OCI-LY7 (cell line): ENCODE measurements around the gene MORN5. TPM values are rescaled to one million over a fixed set of nuclear protein-coding genes. Genes with fewer than 3 reads are reported as not detected.

Source experiments
- BruUV-seq: library from RNA; stranded (reverse); fragments of 400-500 nt; replicated peaks from 2 replicates; lab custom pipeline; 2021; lab: Mats Ljungman, UMichigan
- CTCF ChIA-PET: fragments of 300-600 bp; sonication (Branson Sonifier 250); formaldehyde crosslinking; loops from one replicate; lab custom pipeline; 2022; ENCODE audit warnings: antibody characterized with exemption; ENCODE audit not compliant: unreplicated experiment; lab: Charles Lee
- POLR2A ChIA-PET: fragments of 300-600 bp; sonication (Branson Sonifier 250); formaldehyde crosslinking; loops from one replicate; lab custom pipeline; 2022; ENCODE audit warnings: antibody characterized with exemption; lab: Charles Lee
- DNase-seq: peaks from one replicate; pipeline ENCODE4 v3.0.0-alpha.2; 2015; ENCODE audit warnings: low spot score
- H2AFZ ChIP-seq: fragments of 200-600 bp; sonication (generic), shearing (Covaris generic); 2 replicates; pipeline ENCODE4 v1.6.1; 2014; ENCODE audit warnings: mild to moderate bottlenecking, antibody characterized with exemption, low read length, moderate library complexity
- H3K27ac ChIP-seq: fragments of 200-600 bp; sonication (generic); 2 replicates; pipeline ENCODE4 v1.5.1; 2014; ENCODE audit warnings: mixed run types, low read depth, mild to moderate bottlenecking, moderate library complexity, low read length, inconsistent platforms; ENCODE audit not compliant: poor library complexity, severe bottlenecking
- H3K36me3 ChIP-seq: fragments of 200-600 bp; sonication (generic); 2 replicates; pipeline ENCODE4 v1.6.1; 2014; ENCODE audit warnings: mild to moderate bottlenecking, antibody characterized with exemption, low read length, moderate library complexity, mixed read lengths; ENCODE audit not compliant: insufficient read depth
- H3K4me1 ChIP-seq: fragments of 200-600 bp; sonication (generic); 2 replicates; pipeline ENCODE4 v1.5.1; 2014; ENCODE audit warnings: mild to moderate bottlenecking, low read length; ENCODE audit not compliant: insufficient read depth, poor library complexity, severe bottlenecking
- H3K4me2 ChIP-seq: fragments of 200-600 bp; sonication (generic); 2 replicates; pipeline ENCODE4 v1.6.1; 2014; ENCODE audit warnings: mild to moderate bottlenecking, low read length
- H3K4me3 ChIP-seq: fragments of 200-600 bp; sonication (generic); 2 replicates; pipeline ENCODE4 v1.5.1; 2014; ENCODE audit warnings: mild to moderate bottlenecking, low read depth, low read length; ENCODE audit not compliant: poor library complexity, severe bottlenecking
- H3K79me2 ChIP-seq: fragments of 200-600 bp; sonication (generic); 2 replicates; pipeline ENCODE4 v1.6.1; 2016; ENCODE audit warnings: low read depth, mild to moderate bottlenecking, low read length, moderate library complexity, mixed read lengths; ENCODE audit not compliant: insufficient read depth
- H3K9me2 ChIP-seq: fragments of 200-600 bp; sonication (generic); 2 replicates; pipeline ENCODE4 v1.6.1; 2016; ENCODE audit warnings: mild to moderate bottlenecking, low read length, mixed read lengths; ENCODE audit not compliant: insufficient read depth
- H3K9me3 ChIP-seq: fragments of 200-600 bp; sonication (generic); 2 replicates; pipeline ENCODE4 v1.6.1; 2014; ENCODE audit warnings: mild to moderate bottlenecking, mixed run types, low read length, mixed read lengths
- H4K20me1 ChIP-seq: fragments of 200-600 bp; sonication (generic); 2 replicates; pipeline ENCODE4 v1.6.1; 2014; ENCODE audit warnings: mild to moderate bottlenecking, antibody characterized with exemption, low read length, moderate library complexity, mixed read lengths; ENCODE audit not compliant: insufficient read depth
- CTCF ChIP-seq: fragments of 200-600 bp; sonication (generic); conservative IDR thresholded peaks from 2 replicates; pipeline ENCODE4 v1.5.1; 2014; ENCODE audit warnings: mild to moderate bottlenecking, antibody characterized with exemption, low read length, moderate library complexity, mixed read lengths
- EZH2phosphoT487 ChIP-seq: fragments of 200-600 bp; sonication (generic); IDR thresholded peaks from 2 replicates; pipeline ENCODE4 v1.6.1; 2018; ENCODE audit warnings: low read depth, borderline replicate concordance, mild to moderate bottlenecking, mixed run types, antibody characterized with exemption, low read length, moderate library complexity, mixed read lengths
- intact Hi-C: fragments of 100-400 bp; cut with micrococcal nuclease; formaldehyde crosslinking; loops from one replicate; pipeline ENCODE4 v1.10.0; 2022; ENCODE audit not compliant: unreplicated experiment
- total RNA-seq, 2 experiments: library from RNA; depleted of rRNA in 1 of 2; stranded (reverse); fragments of >200 nt in 1 of 2; shearing (Covaris generic) in 1 of 2; gene quantifications; 2 replicates each; pipeline ENCODE4 v1.2.3, GENCODE V29; 2014 to 2022

Gene MORN5
- total RNA-seq, 2 experiments from 2014 or later, result not detected

- DNase-seq, result no peak
- H3K4me1 ChIP-seq, result peaks cover 5% of the 10 kb centered on the region
- H3K27ac ChIP-seq, result no peak overlapping the region
- H3K36me3 ChIP-seq, result no peaks in the 10 kb centered on the region
- H2AFZ ChIP-seq, result no peak overlapping the region
- no peaks in the 10 kb centered on the region for H3K9me3 ChIP-seq
- no TSS peak for BruUV-seq
- no peak overlapping the region for H3K4me3 ChIP-seq
- H3K9me2 ChIP-seq, result no peaks in the 10 kb centered on the region
- TF ChIP-seq EZH2phosphoT487, result no peak
- no peak for TF ChIP-seq CTCF
- ChIA-PET POLR2A (no interaction called here), CTCF (interaction anchor here (1.5 kb wide), 1 partner anchor 22 kb away, joined by 5 read pairs; no protein-coding TSS in a partner anchor)
- H3K79me2 ChIP-seq, result no peaks in the 10 kb centered on the region
- intact Hi-C loops, result loop anchor here (5.0 kb wide), 1 partner anchor 331 kb away; no protein-coding TSS in a partner anchor
- no peaks in the 10 kb centered on the region for H4K20me1 ChIP-seq
- no peak overlapping the region for H3K4me2 ChIP-seq
These were observed 38.3 kb upstream of the MORN5 start for GRCh38 chr9:122121391-122121790.

- Histone ChIP-seq H3K9me3 (no peaks in the 10 kb centered on the region), H3K9me2 (no peaks in the 10 kb centered on the region), H2AFZ (no peak overlapping the region), H4K20me1 (no peaks in the 10 kb centered on the region), H3K36me3 (no peaks in the 10 kb centered on the region), H3K27ac (no peak overlapping the region), H3K4me2 (no peak overlapping the region), H3K79me2 (no peaks in the 10 kb centered on the region), H3K4me3 (no peak overlapping the region), H3K4me1 (peaks cover 5% of the 10 kb centered on the region)
- no TSS peak for BruUV-seq
- TF ChIP-seq EZH2phosphoT487, result no peak
- no peak for TF ChIP-seq CTCF
- intact Hi-C loops, result loop anchor here (5.0 kb wide), 1 partner anchor 330 kb away; no protein-coding TSS in a partner anchor
- DNase-seq, result no peak
- POLR2A ChIA-PET, result no interaction called here
- CTCF ChIA-PET, result interaction anchor here (1.4 to 2.1 kb wide), 2 partner anchors 23 to 226 kb away, joined by 3 to 7 read pairs; no protein-coding TSS in a partner anchor
These were observed 37.8 kb upstream of the MORN5 start for GRCh38 chr9:122121931-122122330.

- Histone ChIP-seq H3K36me3 (no peaks in the 10 kb centered on the region), H3K4me3 (no peak overlapping the region), H3K79me2 (no peaks in the 10 kb centered on the region), H2AFZ (no peak overlapping the region), H3K4me1 (peaks cover 5% of the 10 kb centered on the region), H3K9me3 (no peaks in the 10 kb centered on the region), H3K4me2 (no peak overlapping the region), H3K27ac (no peak overlapping the region), H4K20me1 (no peaks in the 10 kb centered on the region), H3K9me2 (no peaks in the 10 kb centered on the region)
- TF ChIP-seq CTCF, result no peak
- TF ChIP-seq EZH2phosphoT487, result no peak
- DNase-seq, result no peak
- ChIA-PET CTCF (interaction anchor here (0.6 to 2.1 kb wide), 3 partner anchors 9 to 226 kb away, joined by 3 to 9 read pairs (median 7); no protein-coding TSS in a partner anchor), POLR2A (interaction anchor here (0.8 kb wide), 1 partner anchor 34 kb away, joined by 4 read pairs; no protein-coding TSS in a partner anchor)
- intact Hi-C loops, result loop anchor here (5.0 kb wide), 1 partner anchor 330 kb away; no protein-coding TSS in a partner anchor
- BruUV-seq, result no TSS peak
These were observed 37.2 kb upstream of the MORN5 start for GRCh38 chr9:122122468-122122867.
